ENCODE data around the gene PRSS33.

Gene PRSS33

GRCh38 chr16:2806286-2806685 lies 18.9 kb upstream of the PRSS33 start:
- H2BK5ac ChIP-seq (ENCODE audit: low read depth, low read length, poor library complexity) = no peak overlapping the region
- no peak overlapping the region for H2AK5ac ChIP-seq (ENCODE audit: low read length)

GRCh38 chr16:2804728-2805127 lies 17.4 kb upstream of the PRSS33 start:
- Histone ChIP-seq H2BK120ac (ENCODE audit: insufficient read depth, low read length, poor library complexity) (no peak overlapping the region), H2AFZ (ENCODE audit: insufficient read depth, low read length, poor library complexity) (no peak overlapping the region)
- no CpG with 5 or more reads among the region's 4 CpGs for WGBS (ENCODE audit: extremely low coverage, insufficient coverage, insufficient read length)

More at GRCh38 chr16:2806286-2806685, 18.9 kb upstream of the PRSS33 start:
- Histone ChIP-seq H3K27ac (ENCODE audit: low read depth, low read length) (no peak overlapping the region), H3K4me1 (ENCODE audit: control insufficient read depth in 1 of 2, insufficient read depth in 2 of 2, low read length in 2 of 2) (no peaks in the 10 kb centered on the region), H3K79me2 (ENCODE audit: control insufficient read depth, insufficient read depth, low read length, poor library complexity) (no peaks in the 10 kb centered on the region), H2BK12ac (ENCODE audit: low read length) (no peak overlapping the region), H3K14ac (ENCODE audit: low read length) (no peak overlapping the region), H4K8ac (ENCODE audit: low read depth, low read length) (no peak overlapping the region), H3K9me3 (ENCODE audit: insufficient read depth, low read depth, low read length) (peaks cover 26% of the 10 kb centered on the region), H3K27me3 (ENCODE audit: insufficient read depth, low read length) (no peaks in the 10 kb centered on the region), H3K9ac (ENCODE audit: low read length) (no peak overlapping the region), H2BK120ac (ENCODE audit: insufficient read depth, low read length, poor library complexity) (no peak overlapping the region), H3K4me3 (ENCODE audit: low read depth, low read length) (no peak overlapping the region), H3K23ac (ENCODE audit: low read length) (no peak overlapping the region), H3K4ac (ENCODE audit: low read depth, low read length) (no peak overlapping the region), H3K4me2 (ENCODE audit: low read length) (no peak overlapping the region), H2AFZ (ENCODE audit: insufficient read depth, low read length, poor library complexity) (no peak overlapping the region), H3K36me3 (ENCODE audit: control insufficient read depth in 1 of 2, insufficient read depth in 2 of 2, low read length in 2 of 2) (no peaks in the 10 kb centered on the region), H4K12ac (ENCODE audit: low read depth, low read length) (no peak overlapping the region), H3K79me1 (ENCODE audit: low read length) (no peaks in the 10 kb centered on the region), H4K91ac (ENCODE audit: low read depth, low read length) (no peak overlapping the region), H3K18ac (ENCODE audit: low read length) (no peak overlapping the region)
- no CpG with 5 or more reads among the region's 5 CpGs for WGBS (ENCODE audit: extremely low coverage, insufficient coverage, insufficient read length)
- no peak for DNase-seq

DNA sequence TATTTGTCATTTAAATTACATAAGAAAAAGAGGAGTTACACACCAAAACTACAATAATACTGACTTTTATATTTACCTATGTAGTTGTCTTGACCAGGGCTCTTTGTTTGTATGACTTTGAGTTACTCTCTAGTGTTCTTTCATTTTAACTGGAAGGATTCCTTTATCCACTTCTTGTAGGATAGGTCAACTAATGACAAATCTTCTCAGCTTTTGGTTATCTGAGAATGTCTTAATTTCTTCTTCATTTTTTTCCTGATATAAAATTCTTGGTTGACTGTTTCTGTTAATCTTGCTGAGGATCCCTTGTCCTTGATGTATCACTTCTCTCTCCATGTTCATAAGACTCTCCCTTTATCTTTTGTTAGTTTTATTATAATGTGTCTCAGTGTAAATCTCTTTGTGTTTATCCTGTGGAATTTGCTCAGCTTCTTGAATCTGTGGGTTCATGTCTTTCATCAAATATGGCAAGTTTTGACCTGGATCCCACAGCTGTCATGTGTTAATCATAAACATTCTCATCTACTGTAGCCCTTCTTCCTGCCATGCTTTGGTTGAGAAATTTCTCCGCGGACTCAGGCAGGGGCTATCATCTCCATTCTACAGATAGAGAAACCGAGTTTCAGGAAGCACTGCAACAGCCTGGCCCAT lies 16.3 kb upstream of the PRSS33 start:
- Histone ChIP-seq H3K79me2 (ENCODE audit: control insufficient read depth, insufficient read depth, low read length, poor library complexity) (no peaks in the 10 kb centered on the region), H4K91ac (ENCODE audit: low read depth, low read length) (no peak overlapping the region), H2BK5ac (ENCODE audit: low read depth, low read length, poor library complexity) (no peak overlapping the region), H3K36me3 (ENCODE audit: control insufficient read depth in 1 of 2, insufficient read depth in 2 of 2, low read length in 2 of 2) (no peaks in the 10 kb centered on the region), H4K8ac (ENCODE audit: low read depth, low read length) (no peak overlapping the region), H3K9ac (ENCODE audit: low read length) (no peak overlapping the region), H3K9me3 (ENCODE audit: insufficient read depth, low read depth, low read length) (peaks cover 26% of the 10 kb centered on the region), H3K23ac (ENCODE audit: low read length) (no peak overlapping the region), H3K4ac (ENCODE audit: low read depth, low read length) (no peak overlapping the region), H2BK120ac (ENCODE audit: insufficient read depth, low read length, poor library complexity) (no peak overlapping the region), H2BK12ac (ENCODE audit: low read length) (no peak overlapping the region), H3K4me2 (ENCODE audit: low read length) (no peak overlapping the region), H3K79me1 (ENCODE audit: low read length) (no peaks in the 10 kb centered on the region), H3K27ac (ENCODE audit: low read depth, low read length) (no peak overlapping the region), H4K12ac (ENCODE audit: low read depth, low read length) (no peak overlapping the region), H2AFZ (ENCODE audit: insufficient read depth, low read length, poor library complexity) (no peak overlapping the region), H3K18ac (ENCODE audit: low read length) (no peak overlapping the region), H3K27me3 (ENCODE audit: insufficient read depth, low read length) (no peaks in the 10 kb centered on the region), H3K4me1 (ENCODE audit: control insufficient read depth in 1 of 2, insufficient read depth in 2 of 2, low read length in 2 of 2) (peaks cover 0 to 1% of the 10 kb centered on the region in 2 experiments), H3K4me3 (ENCODE audit: low read depth, low read length) (no peak overlapping the region), H3K14ac (ENCODE audit: low read length) (no peak overlapping the region), H2AK5ac (ENCODE audit: low read length) (no peak overlapping the region)
- DNase-seq = no peak
- no CpG with 5 or more reads among the region's 3 CpGs for WGBS (ENCODE audit: extremely low coverage, insufficient coverage, insufficient read length)

More at GRCh38 chr16:2804728-2805127, 17.4 kb upstream of the PRSS33 start:
- Histone ChIP-seq H3K79me1 (ENCODE audit: low read length) (no peaks in the 10 kb centered on the region), H3K18ac (ENCODE audit: low read length) (no peak overlapping the region), H3K4ac (ENCODE audit: low read depth, low read length) (no peak overlapping the region), H3K36me3 (ENCODE audit: control insufficient read depth in 1 of 2, insufficient read depth in 2 of 2, low read length in 2 of 2) (no peaks in the 10 kb centered on the region), H4K8ac (ENCODE audit: low read depth, low read length) (no peak overlapping the region), H3K14ac (ENCODE audit: low read length) (no peak overlapping the region), H3K79me2 (ENCODE audit: control insufficient read depth, insufficient read depth, low read length, poor library complexity) (no peaks in the 10 kb centered on the region), H2BK5ac (ENCODE audit: low read depth, low read length, poor library complexity) (no peak overlapping the region), H4K91ac (ENCODE audit: low read depth, low read length) (no peak overlapping the region), H3K4me1 (ENCODE audit: control insufficient read depth in 1 of 2, insufficient read depth in 2 of 2, low read length in 2 of 2) (no peaks in the 10 kb centered on the region), H3K23ac (ENCODE audit: low read length) (no peak overlapping the region), H3K4me2 (ENCODE audit: low read length) (no peak overlapping the region), H3K27ac (ENCODE audit: low read depth, low read length) (no peak overlapping the region), H3K27me3 (ENCODE audit: insufficient read depth, low read length) (no peaks in the 10 kb centered on the region), H2BK12ac (ENCODE audit: low read length) (no peak overlapping the region), H4K12ac (ENCODE audit: low read depth, low read length) (no peak overlapping the region), H3K9ac (ENCODE audit: low read length) (no peak overlapping the region), H2AK5ac (ENCODE audit: low read length) (no peak overlapping the region), H3K4me3 (ENCODE audit: low read depth, low read length) (peak overlapping the region; percentile 47), H3K9me3 (ENCODE audit: insufficient read depth, low read depth, low read length) (peaks cover 26% of the 10 kb centered on the region)
- no peak for DNase-seq

- WGBS (ENCODE audit: extremely low coverage, insufficient coverage, insufficient read length) = no CpG with 5 or more reads among the region's 1 CpG
- Histone ChIP-seq H3K9me3 (ENCODE audit: insufficient read depth, low read depth, low read length) (peaks cover 9% of the 10 kb centered on the region), H3K4ac (ENCODE audit: low read depth, low read length) (no peak overlapping the region), H3K18ac (ENCODE audit: low read length) (no peak overlapping the region), H3K4me1 (ENCODE audit: control insufficient read depth in 1 of 2, insufficient read depth in 2 of 2, low read length in 2 of 2) (peaks cover 0 to 1% of the 10 kb centered on the region in 2 experiments), H3K79me1 (ENCODE audit: low read length) (no peaks in the 10 kb centered on the region), H2BK12ac (ENCODE audit: low read length) (no peak overlapping the region), H2BK120ac (ENCODE audit: insufficient read depth, low read length, poor library complexity) (no peak overlapping the region), H4K91ac (ENCODE audit: low read depth, low read length) (no peak overlapping the region), H3K4me3 (ENCODE audit: low read depth, low read length) (no peak overlapping the region), H3K27me3 (ENCODE audit: insufficient read depth, low read length) (no peaks in the 10 kb centered on the region), H3K36me3 (ENCODE audit: control insufficient read depth in 1 of 2, insufficient read depth in 2 of 2, low read length in 2 of 2) (no peaks in the 10 kb centered on the region), H2BK5ac (ENCODE audit: low read depth, low read length, poor library complexity) (no peak overlapping the region), H4K8ac (ENCODE audit: low read depth, low read length) (no peak overlapping the region), H2AFZ (ENCODE audit: insufficient read depth, low read length, poor library complexity) (no peak overlapping the region), H3K14ac (ENCODE audit: low read length) (no peak overlapping the region), H2AK5ac (ENCODE audit: low read length) (no peak overlapping the region), H3K9ac (ENCODE audit: low read length) (no peak overlapping the region), H3K27ac (ENCODE audit: low read depth, low read length) (no peak overlapping the region), H3K79me2 (ENCODE audit: control insufficient read depth, insufficient read depth, low read length, poor library complexity) (no peaks in the 10 kb centered on the region), H3K4me2 (ENCODE audit: low read length) (no peak overlapping the region), H4K12ac (ENCODE audit: low read depth, low read length) (no peak overlapping the region), H3K23ac (ENCODE audit: low read length) (no peak overlapping the region)
- peak; percentile 46 to 82 for DNase-seq
Observed at GRCh38 chr16:2799859-2800226, 12.5 kb upstream of the PRSS33 start.
